H1 (cell line): Measurements from ENCODE around the gene EFCAB6.

Experiments
- CEBPB ChIP-seq: IDR thresholded peaks from 2 replicates; pipeline ENCODE4 v1.6.1; 2012; ENCODE audit warnings: low read depth, low read length
- EZH2 ChIP-seq: fragments of 200-600 bp; sonication (generic); IDR thresholded peaks from 2 replicates; pipeline ENCODE4 v1.7.1; 2012; ENCODE audit warnings: low read depth, mild to moderate bottlenecking, moderate library complexity, low read length, inconsistent platforms; ENCODE audit not compliant: severe bottlenecking
- HDAC2 ChIP-seq, 2 experiments: fragments of 300-600 bp in 1 of 2; sonication (generic) in 1 of 2; IDR thresholded peaks; 2 replicates each; pipeline ENCODE4 v1.6.1; 2011 to 2012; ENCODE audit warnings: low read depth in 2 of 2, low read length in 2 of 2, mild to moderate bottlenecking in 2 of 2, moderate library complexity in 2 of 2, borderline replicate concordance in 1 of 2, inconsistent platforms in 1 of 2
- POLR2AphosphoS5 ChIP-seq: IDR thresholded peaks from 2 replicates; pipeline ENCODE4 v1.6.1; 2011; ENCODE audit warnings: low read depth, low read length
- SP1 ChIP-seq: IDR thresholded peaks from 2 replicates; pipeline ENCODE4 v1.6.1; 2011; ENCODE audit warnings: low read depth, low read length
- TF ChIP-seq, protein P1 (sequence below), 3 experiments: IDR thresholded peaks; 1 replicate in 2 of 3; 2 replicates in 1 of 3; pipeline versions ENCODE4 v1.5.1 to v1.6.1; 2011; ENCODE audit warnings: low read length in 3 of 3, mild to moderate bottlenecking in 3 of 3, inconsistent platforms in 2 of 3, low read depth in 1 of 3, moderate library complexity in 1 of 3; ENCODE audit not compliant: insufficient read depth in 1 of 3; ENCODE audit errors: control extremely low read depth in 1 of 3

- TF ChIP-seq POLR2AphosphoS5 (no peak), CEBPB (no peak), HDAC2 (IDR thresholded peaks at IDR 0.05; ENCODE audit: borderline replicate concordance in 1 of 2, low read depth in 2 of 2, low read length in 2 of 2) (no peak), EZH2 (no peak), SP1 (no peak)
- TF ChIP-seq, protein P1, sequence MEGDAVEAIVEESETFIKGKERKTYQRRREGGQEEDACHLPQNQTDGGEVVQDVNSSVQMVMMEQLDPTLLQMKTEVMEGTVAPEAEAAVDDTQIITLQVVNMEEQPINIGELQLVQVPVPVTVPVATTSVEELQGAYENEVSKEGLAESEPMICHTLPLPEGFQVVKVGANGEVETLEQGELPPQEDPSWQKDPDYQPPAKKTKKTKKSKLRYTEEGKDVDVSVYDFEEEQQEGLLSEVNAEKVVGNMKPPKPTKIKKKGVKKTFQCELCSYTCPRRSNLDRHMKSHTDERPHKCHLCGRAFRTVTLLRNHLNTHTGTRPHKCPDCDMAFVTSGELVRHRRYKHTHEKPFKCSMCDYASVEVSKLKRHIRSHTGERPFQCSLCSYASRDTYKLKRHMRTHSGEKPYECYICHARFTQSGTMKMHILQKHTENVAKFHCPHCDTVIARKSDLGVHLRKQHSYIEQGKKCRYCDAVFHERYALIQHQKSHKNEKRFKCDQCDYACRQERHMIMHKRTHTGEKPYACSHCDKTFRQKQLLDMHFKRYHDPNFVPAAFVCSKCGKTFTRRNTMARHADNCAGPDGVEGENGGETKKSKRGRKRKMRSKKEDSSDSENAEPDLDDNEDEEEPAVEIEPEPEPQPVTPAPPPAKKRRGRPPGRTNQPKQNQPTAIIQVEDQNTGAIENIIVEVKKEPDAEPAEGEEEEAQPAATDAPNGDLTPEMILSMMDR (IDR thresholded peaks at IDR 0.05; ENCODE audit: control extremely low read depth in 1 of 3, insufficient read depth in 1 of 3, low read depth in 1 of 3, low read length in 3 of 3), result no peak
Measured at GRCh38 chr22:43818981-43819380, 6.9 kb upstream of the EFCAB6 start.
